GM18498 (cell line): ENCODE results near the gene MAFG.
"Not testable (repeated sequence)": the region's sequence is repeated elsewhere in the genome, so short reads cannot be mapped to it uniquely, and the experiment has no call there.

Experiments used
- ATAC-seq: cut with Tn5 transposase; IDR thresholded peaks from one replicate; pipeline ENCODE4 v1.9.1; 2021; ENCODE audit warnings: mild to moderate bottlenecking, moderate library complexity; ENCODE audit not compliant: unreplicated experiment

Gene MAFG

GRCh38 chr17:81958633-81959342 is 31.3 kb upstream of the MAFG start:
- no peak for ATAC-seq

DNA sequence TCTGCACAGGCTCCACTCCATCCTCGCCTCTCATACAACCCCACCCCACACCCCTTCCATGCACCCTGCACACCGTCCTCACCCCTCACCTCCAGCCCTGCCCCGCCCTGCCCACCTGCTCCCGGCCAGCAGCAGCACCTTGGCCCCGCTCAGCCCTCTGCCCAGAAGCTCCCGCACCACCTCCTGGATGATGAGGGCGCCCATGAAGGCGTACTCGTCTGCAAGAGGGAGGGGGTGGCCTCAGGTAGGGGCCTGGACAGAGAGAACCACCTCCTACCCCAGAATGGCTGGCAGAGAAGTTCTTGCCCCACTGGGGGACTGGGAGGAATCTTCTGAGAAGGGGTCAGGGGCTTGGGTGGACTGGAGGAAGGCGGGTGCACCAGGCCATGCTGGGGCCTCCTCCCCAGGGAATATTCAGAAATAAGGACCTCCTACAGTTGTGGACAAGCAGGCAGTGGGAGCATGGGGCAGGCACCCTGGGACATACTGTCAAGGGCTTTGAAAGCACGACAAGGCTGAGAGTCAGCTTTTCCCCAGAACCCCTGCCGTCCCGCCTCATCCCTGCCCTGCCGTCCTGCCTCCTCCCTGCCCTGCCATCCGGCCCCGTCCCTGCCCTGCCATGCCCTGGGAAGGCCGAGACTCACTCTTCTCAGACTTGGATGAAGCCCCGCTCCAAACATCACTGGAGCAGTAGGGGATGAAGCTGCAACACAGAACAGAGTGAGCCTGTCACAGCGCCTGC is 30.3 kb upstream of the MAFG start:
- no peak for ATAC-seq

DNA sequence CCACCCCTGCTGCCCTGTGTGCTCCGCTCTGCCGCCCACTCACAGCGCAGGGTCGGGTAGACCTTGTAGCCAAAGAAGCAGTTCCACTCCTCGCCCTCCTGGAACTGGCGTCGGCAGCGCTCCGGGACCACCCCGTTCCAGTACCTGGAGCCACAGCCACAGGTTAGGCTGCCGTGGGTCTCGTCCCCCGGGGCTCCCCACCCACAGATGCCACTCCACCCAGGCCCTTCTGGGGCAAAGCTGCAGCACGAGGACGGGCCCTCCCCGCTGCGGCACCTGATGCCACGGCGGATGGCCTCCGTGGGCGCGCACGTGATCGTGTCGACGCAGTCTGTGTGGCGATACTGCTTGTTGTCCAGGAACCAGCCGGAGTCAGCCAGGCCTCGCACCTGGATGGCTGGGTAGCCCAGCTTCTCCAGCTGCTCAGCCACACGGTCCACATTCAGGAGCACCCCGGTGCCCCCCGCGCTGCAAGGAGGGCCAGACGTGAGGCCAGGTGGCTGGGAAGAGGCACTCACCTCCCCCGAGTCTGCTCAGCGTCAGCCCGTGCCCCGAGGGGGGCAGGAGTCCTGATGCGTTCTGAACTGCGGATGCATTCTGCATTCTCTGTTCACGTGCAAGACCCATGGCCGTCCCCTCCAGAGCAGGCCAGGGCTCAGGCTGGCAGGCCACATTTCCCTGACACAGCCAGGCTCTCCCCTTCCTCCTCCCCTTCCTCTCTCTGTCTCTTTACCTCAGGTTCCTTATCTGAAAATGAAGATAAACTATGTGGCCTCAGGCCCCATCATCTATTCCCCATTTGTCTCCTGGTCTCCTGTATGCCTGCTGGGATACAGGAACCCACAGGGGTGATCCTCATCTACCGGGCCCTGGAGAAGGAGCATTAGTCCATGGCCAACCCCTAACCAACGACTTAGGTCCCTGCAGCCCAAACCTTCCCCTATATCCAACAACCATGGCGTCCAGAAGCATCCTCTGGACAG is 29.4 kb upstream of the MAFG start:
- no peak for ATAC-seq

- no peak for ATAC-seq
Observed at GRCh38 chr17:81955756-81956544, 28.4 kb upstream of the MAFG start.

- ATAC-seq, result no peak
Observed at GRCh38 chr17:81955058-81955681, 27.6 kb upstream of the MAFG start.

- ATAC-seq, result no peak
Observed at GRCh38 chr17:81954131-81955057, 26.9 kb upstream of the MAFG start.

DNA sequence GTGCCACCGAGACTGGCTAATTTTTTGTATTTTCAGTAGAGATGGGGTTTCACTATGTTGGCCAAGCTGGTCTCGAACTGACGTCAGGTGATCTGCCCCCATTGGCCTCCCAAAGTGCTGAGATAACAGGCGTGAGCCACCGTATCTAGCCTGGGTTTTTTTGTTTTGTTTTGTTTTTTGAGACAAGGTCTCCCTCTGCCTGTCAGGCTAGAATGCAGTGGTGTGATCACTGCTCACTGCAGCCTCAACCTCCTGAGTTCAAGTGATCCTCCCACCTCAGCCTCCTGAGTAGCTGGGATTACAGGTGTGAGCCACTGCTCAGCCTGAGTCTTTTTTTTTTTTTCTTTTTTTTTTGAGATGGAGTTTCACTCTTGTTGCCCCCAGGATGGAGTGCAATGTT is 25.9 kb upstream of the MAFG start:
- not testable (repeated sequence) for ATAC-seq

DNA sequence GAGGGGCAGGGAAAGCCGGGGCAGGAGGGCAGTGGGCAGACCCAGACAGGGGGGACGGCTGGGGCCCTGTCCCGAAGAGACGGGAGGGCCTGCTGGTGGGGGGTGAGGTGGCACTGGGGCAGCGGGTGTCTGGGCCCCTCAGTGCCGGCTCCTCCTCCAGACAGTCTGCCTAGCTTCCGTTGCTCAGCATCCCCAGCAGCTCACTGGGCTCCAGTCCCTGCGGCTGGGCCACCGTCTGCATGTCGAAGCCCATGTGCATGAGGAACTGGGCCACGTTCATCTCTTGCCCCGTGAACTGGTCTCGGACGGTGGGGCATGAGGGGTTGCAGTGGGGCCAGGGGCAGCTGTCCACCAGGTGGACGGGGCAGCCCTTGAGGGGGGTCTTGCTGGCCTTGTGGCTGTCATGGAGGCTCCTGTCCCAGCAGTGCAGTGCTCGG is 25.3 kb upstream of the MAFG start:
- ATAC-seq, result no peak

DNA sequence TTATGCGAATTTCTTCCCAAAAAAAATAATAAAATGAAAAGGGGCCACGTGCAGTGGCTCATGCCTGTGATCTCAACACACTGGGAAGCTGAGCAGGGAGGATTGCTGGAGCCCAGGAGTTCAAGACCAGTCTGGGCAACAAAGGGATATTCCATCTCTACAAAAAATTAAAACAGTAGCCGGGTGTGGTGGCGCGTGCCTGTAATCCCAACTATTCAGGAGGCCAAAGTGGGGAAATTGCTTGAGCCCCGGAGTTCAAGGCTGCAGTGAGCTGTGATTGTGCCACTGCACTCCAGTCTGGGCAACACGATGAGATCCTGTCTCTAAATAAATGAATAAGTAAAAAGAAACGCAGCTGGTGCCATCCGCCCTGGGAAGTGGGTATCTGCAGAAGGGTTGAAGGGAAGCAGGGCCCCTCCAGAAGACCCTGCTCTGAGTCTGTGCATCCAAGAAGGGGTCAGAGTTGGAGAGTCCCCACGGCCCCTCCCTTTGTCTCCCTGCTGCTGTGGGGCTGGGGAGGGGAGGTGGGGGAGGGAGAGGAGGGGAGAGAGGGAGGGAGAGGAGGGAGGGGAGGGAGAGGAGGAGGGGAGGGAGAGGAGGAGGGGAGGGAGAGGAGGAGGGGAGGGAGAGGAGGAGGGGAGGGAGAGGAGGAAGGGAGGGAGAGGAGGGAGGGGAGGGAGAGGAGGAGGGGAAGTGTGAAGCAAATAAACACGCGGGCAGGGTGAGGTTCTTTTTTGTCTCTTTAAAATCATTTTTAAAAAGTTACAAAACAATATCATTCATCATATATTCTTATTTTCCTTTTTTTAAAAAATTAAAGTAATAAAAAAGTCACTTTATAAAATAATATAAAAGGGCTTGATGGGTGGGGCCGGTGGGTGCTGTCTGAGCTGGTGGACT is 24.5 kb upstream of the MAFG start:
- ATAC-seq, result no peak

- ATAC-seq, result no peak
Observed at GRCh38 chr17:81950501-81950900, 23.0 kb upstream of the MAFG start.

DNA sequence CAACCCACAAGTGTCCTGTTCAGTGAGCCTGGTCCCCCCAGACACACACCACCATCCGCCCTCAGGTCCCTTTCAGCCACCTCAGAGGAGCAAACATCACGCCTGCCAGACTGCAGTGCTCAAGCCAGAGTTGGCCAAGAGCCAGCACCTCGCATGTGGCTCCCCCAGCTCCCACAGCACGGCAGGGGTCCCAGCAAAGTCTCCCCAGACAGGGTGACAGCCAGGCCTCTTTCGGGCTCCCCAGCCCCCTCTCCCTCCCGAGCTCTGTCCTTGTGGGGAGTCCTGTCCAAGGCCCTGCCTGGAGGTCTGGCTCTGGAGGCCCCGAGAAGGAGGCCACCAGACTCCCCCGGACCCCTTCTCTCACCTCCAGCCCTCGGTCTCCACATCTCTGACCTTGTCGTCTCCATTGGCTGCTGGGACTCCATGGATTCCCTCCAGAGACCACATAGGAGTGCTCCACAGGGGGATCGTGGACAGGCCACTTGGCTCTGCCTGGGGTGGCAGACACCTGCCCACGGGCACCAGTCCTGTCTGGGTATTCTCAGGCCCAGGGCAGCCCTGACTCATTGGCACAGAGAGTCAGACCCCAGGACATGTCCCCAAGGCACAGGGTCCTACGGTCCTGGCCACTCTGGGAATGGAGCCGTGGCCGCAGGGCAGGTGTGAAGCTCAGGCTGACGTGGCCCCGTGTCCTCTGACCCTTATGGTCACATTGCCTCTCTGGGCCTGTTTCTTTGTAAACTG is 21.3 kb upstream of the MAFG start:
- no peak for ATAC-seq

DNA sequence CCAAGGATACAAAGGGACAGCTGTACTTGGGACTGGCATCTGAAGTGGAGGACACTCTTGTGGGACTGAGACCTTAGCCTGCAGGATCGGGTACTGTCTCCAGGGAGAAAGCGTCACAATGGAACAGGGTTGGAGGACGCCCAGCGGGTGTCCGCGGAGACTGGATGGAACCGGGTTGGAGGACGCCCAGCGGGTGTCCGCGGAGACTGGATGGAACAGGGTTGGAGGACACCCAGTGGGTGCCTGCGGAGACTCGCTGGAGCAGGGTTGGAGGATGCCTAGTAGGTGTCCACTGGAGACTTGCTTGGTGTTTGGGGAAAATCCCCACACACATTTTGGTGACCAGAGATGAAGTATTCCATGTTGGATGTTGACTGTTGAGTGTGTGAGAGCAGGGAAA is 19.7 kb upstream of the MAFG start, which contains the start of gene MYADML2:
TSS of gene MYADML2 (minus strand) at position 45 of the 400 bp plus-strand sequence. CDS start 5,492 bp downstream, outside the sequence.
- no peak for ATAC-seq

- no peak for ATAC-seq
Observed at GRCh38 chr17:81944858-81945257, 17.3 kb upstream of the MAFG start.

DNA sequence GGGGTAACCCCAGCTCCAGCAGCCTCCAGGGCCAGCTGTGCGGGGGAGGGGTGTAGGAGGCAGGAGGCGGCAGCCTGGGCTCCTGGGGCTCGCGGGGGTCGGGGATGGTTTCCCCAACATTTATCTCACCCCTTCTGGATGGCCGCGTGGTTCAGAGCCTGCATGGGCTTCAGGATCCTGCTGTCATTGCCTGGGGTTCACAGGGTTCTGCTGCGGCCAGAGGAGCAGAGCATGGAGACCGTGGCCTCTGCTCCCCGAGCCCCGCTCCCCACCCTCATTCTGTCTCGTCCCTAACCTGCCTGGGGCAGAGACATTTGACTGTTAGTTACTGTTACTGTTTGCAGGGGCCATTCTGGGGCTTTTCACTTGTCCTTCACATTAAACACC is 14.6 kb upstream of the MAFG start:
- ATAC-seq, result no peak

DNA sequence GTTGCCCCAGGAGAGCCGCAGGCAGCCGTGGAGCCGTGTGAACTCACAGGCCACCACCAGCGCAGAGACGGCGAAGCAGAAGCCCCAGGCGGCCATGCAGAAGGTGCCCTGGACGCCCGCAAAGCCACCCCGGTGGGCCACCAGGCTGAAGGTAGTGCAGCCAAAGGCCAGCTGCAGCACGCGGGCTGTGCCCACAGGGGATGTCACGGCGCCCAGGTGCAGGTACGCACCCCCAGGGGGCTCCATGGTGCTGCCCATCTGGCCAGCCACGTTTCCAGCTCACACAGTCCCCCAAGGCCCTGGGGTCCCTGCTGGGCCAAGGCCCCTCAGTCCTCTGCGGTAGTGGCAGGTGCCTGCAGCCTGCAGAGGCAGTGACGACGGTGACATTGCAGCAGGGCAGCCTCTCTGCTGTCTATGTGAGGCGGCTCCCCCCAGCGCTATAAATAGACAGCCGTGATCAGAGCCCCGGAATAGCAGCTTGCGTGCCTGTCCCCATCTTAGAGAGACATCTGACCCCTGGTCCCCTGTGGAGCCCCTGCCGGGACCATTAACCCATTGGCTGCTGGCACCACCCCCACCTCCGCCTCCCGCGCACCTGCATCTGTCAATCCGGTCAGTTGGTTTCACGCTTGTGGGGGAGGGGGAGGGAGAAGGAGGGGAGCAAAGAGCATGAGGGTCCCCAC is 14.1 kb upstream of the MAFG start:
- ATAC-seq, result no peak
